SU-DHL-6 (cell line): ENCODE results near the gene SCUBE1.

ENCODE experiments used
- CTCF ChIP-seq: fragments of 200-600 bp; sonication (generic); IDR thresholded peaks from one replicate; pipeline ENCODE4 v1.5.1; 2017; ENCODE audit warnings: antibody characterized with exemption, mild to moderate bottlenecking, low read length, moderate library complexity; ENCODE audit not compliant: insufficient read depth, poor library complexity, severe bottlenecking
- EZH2phosphoT487 ChIP-seq: fragments of 200-600 bp; sonication (generic), shearing (Covaris generic); conservative IDR thresholded peaks from 2 replicates; pipeline ENCODE4 v1.6.1; 2018; ENCODE audit warnings: mild to moderate bottlenecking, antibody characterized with exemption, low read length, moderate library complexity, mixed read lengths

- TF ChIP-seq CTCF (no peak), EZH2phosphoT487 (no peak)
Observed at GRCh38 chr22:43272869-43273318, 70.3 kb downstream of the SCUBE1 start.
